GM23248 (cell line): ENCODE results near the gene ADGRV1. TPM values are rescaled to one million over a fixed set of nuclear protein-coding genes. Genes with fewer than 3 reads are reported as not detected.
A peak's percentile ranks its signal among the peaks of the same experiment; 100 is the strongest.

Experiments
- DNase-seq: peaks from one replicate; pipeline ENCODE4 v3.0.0-alpha.2; 2015
- H2AFZ ChIP-seq: fragments of 200-600 bp; sonication (generic); 2 replicates; pipeline ENCODE4 v1.6.1; 2016; ENCODE audit warnings: antibody characterized with exemption
- H3F3A ChIP-seq: fragments of 200-600 bp; sonication (generic); 2 replicates; pipeline ENCODE4 v1.6.1; 2016; ENCODE audit warnings: mild to moderate bottlenecking, antibody characterized with exemption, mixed run types; ENCODE audit not compliant: insufficient read depth
- H3K27ac ChIP-seq: fragments of 200-600 bp; sonication (generic); 2 replicates; pipeline ENCODE4 v1.5.1; 2016; ENCODE audit warnings: mild to moderate bottlenecking
- H3K27me3 ChIP-seq: fragments of 200-600 bp; sonication (generic); replicated peaks from 2 replicates; pipeline ENCODE4 v1.6.1; 2016; ENCODE audit warnings: mild to moderate bottlenecking; ENCODE audit not compliant: insufficient read depth
- H3K36me3 ChIP-seq: fragments of 200-600 bp; sonication (generic); 2 replicates; pipeline ENCODE4 v1.6.1; 2016; ENCODE audit warnings: low read depth, mild to moderate bottlenecking
- H3K4me1 ChIP-seq: fragments of 200-600 bp; sonication (generic); 2 replicates; pipeline ENCODE4 v1.6.1; 2016; ENCODE audit warnings: mild to moderate bottlenecking; ENCODE audit not compliant: insufficient read depth
- H3K4me2 ChIP-seq: fragments of 200-600 bp; sonication (generic); one replicate; pipeline ENCODE4 v1.6.1; 2016; ENCODE audit warnings: mild to moderate bottlenecking; ENCODE audit not compliant: unreplicated experiment
- H3K4me3 ChIP-seq: fragments of 200-600 bp; sonication (generic); 2 replicates; pipeline ENCODE4 v1.5.1; 2016; ENCODE audit warnings: mild to moderate bottlenecking
- H3K79me2 ChIP-seq: fragments of 200-600 bp; sonication (generic); 2 replicates; pipeline ENCODE4 v1.6.1; 2016; ENCODE audit warnings: mild to moderate bottlenecking; ENCODE audit not compliant: insufficient read depth
- H3K9ac ChIP-seq: fragments of 200-600 bp; sonication (generic); 2 replicates; pipeline ENCODE4 v1.6.1; 2016; ENCODE audit warnings: mild to moderate bottlenecking
- H3K9me2 ChIP-seq: fragments of 200-600 bp; sonication (generic); 2 replicates; pipeline ENCODE4 v1.6.1; 2016; ENCODE audit warnings: mixed run types, mild to moderate bottlenecking, moderate library complexity; ENCODE audit not compliant: insufficient read depth
- H3K9me3 ChIP-seq: fragments of 200-600 bp; sonication (generic); one replicate; pipeline ENCODE4 v1.6.1; 2017; ENCODE audit warnings: low read depth
- H4K20me1 ChIP-seq: fragments of 200-600 bp; sonication (generic); 2 replicates; pipeline ENCODE4 v1.6.0; 2016; ENCODE audit not compliant: insufficient read depth
- EZH2 ChIP-seq: fragments of 200-600 bp; sonication (generic); IDR thresholded peaks from 2 replicates; pipeline ENCODE4 v1.6.1; 2018; ENCODE audit warnings: antibody characterized with exemption, mild to moderate bottlenecking; ENCODE audit not compliant: insufficient read depth, poor library complexity, severe bottlenecking
- EZH2phosphoT487 ChIP-seq: fragments of 200-600 bp; sonication (generic); IDR thresholded peaks from 2 replicates; pipeline ENCODE4 v1.6.1; 2018; ENCODE audit warnings: antibody characterized with exemption, moderate library complexity, mild to moderate bottlenecking, low read depth; ENCODE audit not compliant: insufficient read depth
- whole genome bisulfite sequencing, 2 experiments: methylation state at CpG; one replicate each; pipeline ENCODE4 v1.1.6; 2015 to 2017; ENCODE audit warnings: low lambda C conversion rate in 2 of 2, low coverage in 1 of 2; ENCODE audit errors: missing lambda C conversion rate in 2 of 2; 5-methylcytosine and 5-hydroxymethylcytosine counted together
- in situ Hi-C: fragments of 300-500 bp; cut with MboI; formaldehyde crosslinking; loops from 2 replicates; pipeline ENCODE4 v1.15.0; 2020
- polyA plus RNA-seq: library from polyadenylated mRNA; unstranded; fragments of >200 nt; fragmentation: Nextera tagmentation; extraction: Ambion mirVana; gene quantifications from 2 replicates; pipeline ENCODE4 v1.2.1, GENCODE V29; 2016
- total RNA-seq: library from RNA; depleted of rRNA; stranded (reverse); fragments of >200 nt; shearing (Covaris generic); gene quantifications from 2 replicates; pipeline ENCODE4 v1.2.3, GENCODE V29; 2014

The ADGRV1 gene
- total and polyA plus RNA-seq, 2 experiments from 2014 or later = not detected

DNA sequence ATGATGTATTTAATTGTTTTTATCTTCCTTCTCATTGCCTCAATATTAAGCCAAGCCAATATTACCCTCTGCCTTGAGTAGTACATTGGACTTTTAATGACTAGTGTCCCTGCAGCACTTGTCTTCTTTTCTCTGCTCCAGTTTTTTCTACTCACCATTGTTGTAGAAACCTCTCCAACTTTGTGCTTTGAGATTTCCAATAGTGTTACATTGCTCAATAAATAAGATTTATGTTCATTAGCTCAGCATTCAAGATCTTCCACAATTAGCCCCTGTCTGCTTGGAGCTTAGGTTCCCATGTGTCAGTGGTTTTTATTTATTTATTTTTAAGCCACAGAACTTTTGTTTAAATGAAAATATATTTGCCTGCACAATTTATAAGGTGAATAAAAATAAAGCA, 145.3 kb downstream of the ADGRV1 start:
- no peaks in the 10 kb centered on the region for H3K4me1 ChIP-seq
- no peaks in the 10 kb centered on the region for H3F3A ChIP-seq
- H3K4me3 ChIP-seq = no peak overlapping the region
- DNase-seq = no peak
- H3K79me2 ChIP-seq = no peaks in the 10 kb centered on the region
- no peak overlapping the region for H2AFZ ChIP-seq
- in situ Hi-C loops = no loop called here
- H3K4me2 ChIP-seq = no peak overlapping the region
- H3K27ac ChIP-seq = no peak overlapping the region
- TF ChIP-seq EZH2 = no peak
- TF ChIP-seq EZH2phosphoT487 = no peak
- no peaks in the 10 kb centered on the region for H3K9me2 ChIP-seq
- H3K9me3 ChIP-seq = no peaks in the 10 kb centered on the region
- H3K27me3 ChIP-seq = 0 out of 2 replicates have a peak, but pooled peaks cover 3% of the 10 kb centered on the region
- H3K9ac ChIP-seq = no peak overlapping the region
- no peaks in the 10 kb centered on the region for H4K20me1 ChIP-seq
- no peaks in the 10 kb centered on the region for H3K36me3 ChIP-seq

DNA sequence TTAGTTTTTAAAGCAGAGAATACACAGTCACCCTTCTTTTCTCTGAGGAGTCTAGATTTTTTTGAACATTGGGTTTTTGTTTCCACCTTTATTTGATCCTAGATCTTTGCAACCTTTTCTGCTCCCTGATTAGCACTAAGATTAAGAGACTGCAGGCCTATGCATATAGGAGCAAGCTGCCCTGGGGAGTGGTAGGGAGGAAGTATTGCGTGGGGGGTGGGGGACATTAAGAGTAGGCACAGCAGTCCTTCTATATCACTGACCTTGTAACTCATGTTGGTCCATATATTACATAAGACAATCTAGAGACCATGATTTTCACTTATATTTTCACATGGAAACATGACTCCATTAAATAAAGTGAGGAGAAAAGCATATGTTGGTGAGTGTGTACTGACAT, 149.1 kb downstream of the ADGRV1 start:
- DNase-seq = no peak
- Histone ChIP-seq H3K36me3 (no peaks in the 10 kb centered on the region), H3K4me2 (no peak overlapping the region), H3K9me2 (no peaks in the 10 kb centered on the region), H3K4me3 (no peak overlapping the region), H2AFZ (no peak overlapping the region), H3K27ac (no peak overlapping the region), H3K27me3 (no peaks in the 10 kb centered on the region), H4K20me1 (no peaks in the 10 kb centered on the region), H3K79me2 (no peaks in the 10 kb centered on the region), H3K9me3 (no peaks in the 10 kb centered on the region), H3K9ac (no peak overlapping the region), H3F3A (no peaks in the 10 kb centered on the region), H3K4me1 (no peaks in the 10 kb centered on the region)
- WGBS, 2 experiments = 24 to 43% methylated on average over 1 of the region's 1 CpG
- TF ChIP-seq EZH2phosphoT487 (no peak), EZH2 (no peak)
- in situ Hi-C loops = no loop called here

- H3K9me2 ChIP-seq = no peaks in the 10 kb centered on the region
- no peak overlapping the region for H3K4me3 ChIP-seq
- no peaks in the 10 kb centered on the region for H3F3A ChIP-seq
- no peaks in the 10 kb centered on the region for H3K9me3 ChIP-seq
- no peak overlapping the region for H2AFZ ChIP-seq
- in situ Hi-C loops = no loop called here
- H3K4me1 ChIP-seq = no peaks in the 10 kb centered on the region
- no peaks in the 10 kb centered on the region for H3K36me3 ChIP-seq
- H3K4me2 ChIP-seq = no peak overlapping the region
- H3K27ac ChIP-seq = no peak overlapping the region
- no peak overlapping the region for H3K9ac ChIP-seq
- no peaks in the 10 kb centered on the region for H3K27me3 ChIP-seq
- peak; percentile 63 for DNase-seq
- no peaks in the 10 kb centered on the region for H4K20me1 ChIP-seq
- WGBS, 2 experiments = 68 to 88% methylated on average over 1 of the region's 1 CpG
- H3K79me2 ChIP-seq = no peaks in the 10 kb centered on the region
- TF ChIP-seq EZH2 = no peak
- TF ChIP-seq EZH2phosphoT487 = no peak
Measured at GRCh38 chr5:90709323-90710155, 150.9 kb downstream of the ADGRV1 start.

DNA sequence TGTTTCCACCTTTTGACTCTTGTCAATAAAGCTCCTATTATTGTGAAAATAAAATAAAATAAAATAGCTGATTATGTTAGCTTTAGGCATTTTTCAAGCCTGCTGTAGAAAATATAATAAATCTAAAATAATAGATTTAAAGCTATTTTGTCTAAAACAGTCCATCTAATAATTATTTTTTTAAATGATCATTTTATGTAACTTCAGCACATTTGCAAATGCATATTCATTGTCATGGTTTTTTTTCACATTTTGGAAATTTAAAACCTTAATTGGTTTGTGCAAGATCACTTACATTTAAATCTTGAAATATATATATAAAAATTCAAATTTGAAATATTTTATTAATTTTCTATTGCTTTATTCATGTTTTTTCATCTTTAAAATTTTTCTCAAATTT, 159.8 kb downstream of the ADGRV1 start:
- no peak overlapping the region for H2AFZ ChIP-seq

More for the DNA sequence above, 159.8 kb downstream of the ADGRV1 start:
- Histone ChIP-seq H3F3A (no peaks in the 10 kb centered on the region), H3K27ac (no peak overlapping the region), H3K4me3 (no peak overlapping the region), H3K9ac (no peak overlapping the region), H3K9me3 (no peaks in the 10 kb centered on the region), H3K4me2 (no peak overlapping the region), H3K4me1 (no peaks in the 10 kb centered on the region), H3K9me2 (no peaks in the 10 kb centered on the region), H3K36me3 (no peaks in the 10 kb centered on the region), H3K79me2 (no peaks in the 10 kb centered on the region), H3K27me3 (0 out of 2 replicates have a peak, but pooled peaks cover under 1% of the 10 kb centered on the region), H4K20me1 (no peaks in the 10 kb centered on the region)
- DNase-seq = no peak
- in situ Hi-C loops = no loop called here
- TF ChIP-seq EZH2phosphoT487 = no peak
- TF ChIP-seq EZH2 = no peak
